ENCODE results near the gene CD99. TPM values are rescaled to one million over a fixed set of nuclear protein-coding genes. Genes with fewer than 3 reads are reported as not detected.

Gene CD99
- total and polyA plus RNA-seq, 2 experiments from 2014 or later = 28.5 to 43.1 TPM

GRCh38 chrX:2774057-2774456 lies 83.0 kb downstream of the CD99 start (continued):
- TF ChIP-seq ZNF462 (CRISPR knock-in tag; IDR thresholded peaks at IDR 0.05) (no peak), EZH2phosphoT487 (IDR thresholded peaks at IDR 0.05; ENCODE audit: unreplicated experiment) (no peak), JUNB (IDR thresholded peaks at IDR 0.05; ENCODE audit: unreplicated experiment) (no peak)

GRCh38 chrX:2774776-2775175 lies 83.7 kb downstream of the CD99 start:
- Mint-ChIP-seq H3K36me3 (ENCODE audit: low read depth) (peaks cover 8% of the 10 kb centered on the region; the same call in 1 of the 3 replicates), H3K4me3 (no peak overlapping the region), H3K27me3 (ENCODE audit: insufficient read depth, low read depth, poor library complexity) (peaks cover 1% of the 10 kb centered on the region), H3K9me3 (peaks cover 17% of the 10 kb centered on the region), H3K4me1 (peaks cover 7% of the 10 kb centered on the region), H3K27ac (no peak overlapping the region)
- Histone ChIP-seq H4K20me1 (replicated peaks; ENCODE audit: insufficient read depth) (no peaks in the 10 kb centered on the region), H3K4me3 (no peak overlapping the region), H2AFZ (no peak overlapping the region), H3K4me1 (ENCODE audit: insufficient read depth) (peaks cover 25% of the 10 kb centered on the region; the same call in 1 of the 2 replicates), H3K27me3 (ENCODE audit: insufficient read depth) (no peaks in the 10 kb centered on the region), H3K36me3 (ENCODE audit: insufficient read depth) (no peaks in the 10 kb centered on the region; the same call in 1 of the 2 replicates), H3K27ac (ENCODE audit: low read depth) (no peak overlapping the region), H3K4me2 (no peak overlapping the region), H3K9me2 (ENCODE audit: insufficient read depth) (no peaks in the 10 kb centered on the region), H3F3A (replicated peaks; ENCODE audit: low read depth) (0 out of 2 replicates have a peak, but pooled peaks cover 5% of the 10 kb centered on the region), H3K79me2 (replicated peaks; ENCODE audit: insufficient read depth) (no peaks in the 10 kb centered on the region)
- TF ChIP-seq ZNF331 (CRISPR knock-in tag; IDR thresholded peaks at IDR 0.05; ENCODE audit: low read depth) = no peak
- no peak for TF ChIP-seq EZH2 (IDR thresholded peaks at IDR 0.05; ENCODE audit: low read depth, unreplicated experiment)
- no peak for TF ChIP-seq STAT1 (IDR thresholded peaks at IDR 0.05; ENCODE audit: unreplicated experiment)
- TF ChIP-seq REST (IDR thresholded peaks at IDR 0.05; ENCODE audit: unreplicated experiment) = no peak
- no peak for TF ChIP-seq CTCF (conservative IDR thresholded peaks at IDR 0.05; ENCODE audit: low read depth in 2 of 2)
- TF ChIP-seq JUNB (IDR thresholded peaks at IDR 0.05; ENCODE audit: unreplicated experiment) = no peak
- no peak for TF ChIP-seq NANOG (IDR thresholded peaks at IDR 0.05; ENCODE audit: borderline replicate concordance)
- TF ChIP-seq POLR2AphosphoS5 (IDR thresholded peaks at IDR 0.05; ENCODE audit: low read depth) = no peak
- TF ChIP-seq EZH2phosphoT487 (IDR thresholded peaks at IDR 0.05; ENCODE audit: unreplicated experiment) = no peak
- ATAC-seq = no peak
- DNase-seq (ENCODE audit: low spot score) = no peak
